GM12878 (cell line): Measurements from ENCODE around the gene DNAJA4.

Source experiments
- CHD2 ChIP-seq: IDR thresholded peaks from 2 replicates; pipeline ENCODE4 v1.6.1; 2011; ENCODE audit warnings: low read depth, low read length, improper control_type of control experiment, borderline replicate concordance
- CTCF ChIP-seq, 3 experiments: IDR thresholded peaks in 2 of 3; conservative IDR thresholded peaks in 1 of 3; 2 replicates each; pipeline ENCODE4 v1.5.1; 2011; ENCODE audit warnings: low read depth in 3 of 3, low read length in 3 of 3, mild to moderate bottlenecking in 3 of 3, control low read depth in 2 of 3, moderate library complexity in 2 of 3, inconsistent platforms in 1 of 3, mixed read lengths in 1 of 3; ENCODE audit not compliant: control insufficient read depth in 2 of 3, insufficient read depth in 1 of 3; ENCODE audit errors: extremely low read depth in 1 of 3
- EP300 ChIP-seq, 2 experiments: fragments of 150-350 bp in 1 of 2; IDR thresholded peaks; 2 replicates each; pipeline ENCODE4 v1.6.1; 2011 to 2012; ENCODE audit warnings: low read depth in 2 of 2, low read length in 2 of 2, borderline replicate concordance in 1 of 2, improper control_type of control experiment in 1 of 2, inconsistent platforms in 1 of 2; ENCODE audit not compliant: control insufficient read depth in 1 of 2
- POLR2A ChIP-seq: IDR thresholded peaks from 2 replicates; pipeline ENCODE4 v1.6.1; 2011; ENCODE audit warnings: low read depth, mild to moderate bottlenecking, low read length
- SIX5 ChIP-seq: IDR thresholded peaks from 2 replicates; pipeline ENCODE4 v1.6.1; 2011; ENCODE audit warnings: mild to moderate bottlenecking, low read depth, low read length, moderate library complexity; ENCODE audit not compliant: severe bottlenecking
- SMARCA5 ChIP-seq: fragments of 450-650 bp; IDR thresholded peaks from 2 replicates; pipeline ENCODE4 v1.6.1; 2017; ENCODE audit warnings: mild to moderate bottlenecking
- TF ChIP-seq, protein P1 (sequence below): IDR thresholded peaks from 2 replicates; pipeline ENCODE4 v1.6.1; 2012; ENCODE audit warnings: low read length, inconsistent platforms
- TF ChIP-seq, protein P2 (sequence below): IDR thresholded peaks from 2 replicates; pipeline ENCODE4 v1.6.1; 2012; ENCODE audit warnings: mild to moderate bottlenecking, low read depth, low read length

- TF ChIP-seq, protein P1, sequence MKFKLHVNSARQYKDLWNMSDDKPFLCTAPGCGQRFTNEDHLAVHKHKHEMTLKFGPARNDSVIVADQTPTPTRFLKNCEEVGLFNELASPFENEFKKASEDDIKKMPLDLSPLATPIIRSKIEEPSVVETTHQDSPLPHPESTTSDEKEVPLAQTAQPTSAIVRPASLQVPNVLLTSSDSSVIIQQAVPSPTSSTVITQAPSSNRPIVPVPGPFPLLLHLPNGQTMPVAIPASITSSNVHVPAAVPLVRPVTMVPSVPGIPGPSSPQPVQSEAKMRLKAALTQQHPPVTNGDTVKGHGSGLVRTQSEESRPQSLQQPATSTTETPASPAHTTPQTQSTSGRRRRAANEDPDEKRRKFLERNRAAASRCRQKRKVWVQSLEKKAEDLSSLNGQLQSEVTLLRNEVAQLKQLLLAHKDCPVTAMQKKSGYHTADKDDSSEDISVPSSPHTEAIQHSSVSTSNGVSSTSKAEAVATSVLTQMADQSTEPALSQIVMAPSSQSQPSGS = no peak
- TF ChIP-seq CTCF (IDR thresholded peaks at IDR 0.05 in 2 of 3, conservative IDR thresholded peaks at IDR 0.05 in 1 of 3; ENCODE audit: control insufficient read depth in 2 of 3, extremely low read depth in 1 of 3, insufficient read depth in 1 of 3, low read depth in 3 of 3, low read length in 3 of 3) = no peak
- no peak for TF ChIP-seq EP300 (IDR thresholded peaks at IDR 0.05; ENCODE audit: borderline replicate concordance in 1 of 2, control insufficient read depth in 1 of 2, low read depth in 2 of 2, low read length in 2 of 2)
- TF ChIP-seq SMARCA5 = no peak
- TF ChIP-seq CHD2 = no peak
- no peak for TF ChIP-seq SIX5
- TF ChIP-seq, protein P2, sequence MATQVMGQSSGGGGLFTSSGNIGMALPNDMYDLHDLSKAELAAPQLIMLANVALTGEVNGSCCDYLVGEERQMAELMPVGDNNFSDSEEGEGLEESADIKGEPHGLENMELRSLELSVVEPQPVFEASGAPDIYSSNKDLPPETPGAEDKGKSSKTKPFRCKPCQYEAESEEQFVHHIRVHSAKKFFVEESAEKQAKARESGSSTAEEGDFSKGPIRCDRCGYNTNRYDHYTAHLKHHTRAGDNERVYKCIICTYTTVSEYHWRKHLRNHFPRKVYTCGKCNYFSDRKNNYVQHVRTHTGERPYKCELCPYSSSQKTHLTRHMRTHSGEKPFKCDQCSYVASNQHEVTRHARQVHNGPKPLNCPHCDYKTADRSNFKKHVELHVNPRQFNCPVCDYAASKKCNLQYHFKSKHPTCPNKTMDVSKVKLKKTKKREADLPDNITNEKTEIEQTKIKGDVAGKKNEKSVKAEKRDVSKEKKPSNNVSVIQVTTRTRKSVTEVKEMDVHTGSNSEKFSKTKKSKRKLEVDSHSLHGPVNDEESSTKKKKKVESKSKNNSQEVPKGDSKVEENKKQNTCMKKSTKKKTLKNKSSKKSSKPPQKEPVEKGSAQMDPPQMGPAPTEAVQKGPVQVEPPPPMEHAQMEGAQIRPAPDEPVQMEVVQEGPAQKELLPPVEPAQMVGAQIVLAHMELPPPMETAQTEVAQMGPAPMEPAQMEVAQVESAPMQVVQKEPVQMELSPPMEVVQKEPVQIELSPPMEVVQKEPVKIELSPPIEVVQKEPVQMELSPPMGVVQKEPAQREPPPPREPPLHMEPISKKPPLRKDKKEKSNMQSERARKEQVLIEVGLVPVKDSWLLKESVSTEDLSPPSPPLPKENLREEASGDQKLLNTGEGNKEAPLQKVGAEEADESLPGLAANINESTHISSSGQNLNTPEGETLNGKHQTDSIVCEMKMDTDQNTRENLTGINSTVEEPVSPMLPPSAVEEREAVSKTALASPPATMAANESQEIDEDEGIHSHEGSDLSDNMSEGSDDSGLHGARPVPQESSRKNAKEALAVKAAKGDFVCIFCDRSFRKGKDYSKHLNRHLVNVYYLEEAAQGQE = no peak
- TF ChIP-seq POLR2A = no peak
These were observed 60.9 kb downstream of the DNAJA4 start for GRCh38 chr15:78325092-78325843.
